ENCODE results near the gene VILL.

DNA sequence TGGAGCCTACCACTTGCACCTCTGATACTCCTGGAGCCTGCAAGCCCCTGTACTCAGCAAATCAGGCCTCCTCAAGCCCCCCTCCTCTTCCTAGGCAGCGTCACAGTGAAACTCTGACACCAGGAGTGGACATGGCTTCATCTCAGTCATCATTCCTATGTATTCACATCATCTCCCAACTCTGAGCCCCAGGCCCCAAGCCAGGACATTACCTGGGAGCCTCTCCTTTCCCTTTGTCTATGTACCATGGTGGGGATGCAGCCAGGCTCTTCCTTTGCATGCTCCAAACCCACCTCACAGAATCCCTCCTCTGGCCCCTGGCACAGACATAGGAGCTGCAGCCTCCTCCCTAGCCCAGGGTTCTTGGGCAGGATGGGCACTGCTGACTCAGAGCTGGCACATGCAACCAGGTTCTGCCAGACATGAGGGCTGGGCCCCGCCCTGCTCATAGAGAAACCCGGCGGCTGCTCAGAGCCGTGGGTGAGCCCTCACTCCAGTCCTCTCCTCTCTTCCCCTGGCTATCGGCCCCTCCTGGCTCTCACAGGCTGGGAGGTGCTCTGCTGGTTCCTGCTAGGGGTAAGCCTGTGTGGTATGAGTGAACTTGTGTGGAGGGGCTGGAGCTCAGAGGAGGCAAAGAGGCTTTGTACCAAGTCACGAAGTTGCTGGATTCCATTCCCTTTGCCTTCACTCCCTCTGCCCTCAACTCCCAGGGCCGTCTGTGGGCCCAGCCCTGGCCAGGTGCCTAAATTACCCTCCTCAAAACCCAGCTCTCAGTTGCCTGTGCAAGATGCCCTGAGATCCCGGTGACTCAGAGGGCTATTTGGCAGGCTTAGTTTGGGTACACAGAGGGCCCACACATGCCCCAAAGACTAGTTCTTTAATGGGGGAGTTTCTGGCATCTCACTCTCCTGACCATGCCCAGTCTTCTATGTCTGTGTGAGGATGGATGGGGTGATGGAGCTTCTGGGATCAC is 40.7 kb downstream of the VILL start:
- TF ChIP-seq, protein P1, sequence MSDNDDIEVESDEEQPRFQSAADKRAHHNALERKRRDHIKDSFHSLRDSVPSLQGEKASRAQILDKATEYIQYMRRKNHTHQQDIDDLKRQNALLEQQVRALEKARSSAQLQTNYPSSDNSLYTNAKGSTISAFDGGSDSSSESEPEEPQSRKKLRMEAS (IDR thresholded peaks at IDR 0.05): peak; percentile 44; the same call in 1 of the 2 replicates
- TF ChIP-seq FOXM1 (IDR thresholded peaks at IDR 0.05; ENCODE audit: borderline replicate concordance, low read depth) (no peak), TAF1 (IDR thresholded peaks at IDR 0.05; ENCODE audit: low read depth) (no peak), TCF12 (IDR thresholded peaks at IDR 0.05; ENCODE audit: low read depth) (no peak), RAD21 (IDR thresholded peaks at IDR 0.05; ENCODE audit: low read depth) (no peak), EP300 (IDR thresholded peaks at IDR 0.05; ENCODE audit: borderline replicate concordance) (no peak), CREB1 (IDR thresholded peaks at IDR 0.05; ENCODE audit: low read depth) (no peak), YY1 (IDR thresholded peaks at IDR 0.05; ENCODE audit: low read depth) (no peak)
- TF ChIP-seq, protein P2, sequence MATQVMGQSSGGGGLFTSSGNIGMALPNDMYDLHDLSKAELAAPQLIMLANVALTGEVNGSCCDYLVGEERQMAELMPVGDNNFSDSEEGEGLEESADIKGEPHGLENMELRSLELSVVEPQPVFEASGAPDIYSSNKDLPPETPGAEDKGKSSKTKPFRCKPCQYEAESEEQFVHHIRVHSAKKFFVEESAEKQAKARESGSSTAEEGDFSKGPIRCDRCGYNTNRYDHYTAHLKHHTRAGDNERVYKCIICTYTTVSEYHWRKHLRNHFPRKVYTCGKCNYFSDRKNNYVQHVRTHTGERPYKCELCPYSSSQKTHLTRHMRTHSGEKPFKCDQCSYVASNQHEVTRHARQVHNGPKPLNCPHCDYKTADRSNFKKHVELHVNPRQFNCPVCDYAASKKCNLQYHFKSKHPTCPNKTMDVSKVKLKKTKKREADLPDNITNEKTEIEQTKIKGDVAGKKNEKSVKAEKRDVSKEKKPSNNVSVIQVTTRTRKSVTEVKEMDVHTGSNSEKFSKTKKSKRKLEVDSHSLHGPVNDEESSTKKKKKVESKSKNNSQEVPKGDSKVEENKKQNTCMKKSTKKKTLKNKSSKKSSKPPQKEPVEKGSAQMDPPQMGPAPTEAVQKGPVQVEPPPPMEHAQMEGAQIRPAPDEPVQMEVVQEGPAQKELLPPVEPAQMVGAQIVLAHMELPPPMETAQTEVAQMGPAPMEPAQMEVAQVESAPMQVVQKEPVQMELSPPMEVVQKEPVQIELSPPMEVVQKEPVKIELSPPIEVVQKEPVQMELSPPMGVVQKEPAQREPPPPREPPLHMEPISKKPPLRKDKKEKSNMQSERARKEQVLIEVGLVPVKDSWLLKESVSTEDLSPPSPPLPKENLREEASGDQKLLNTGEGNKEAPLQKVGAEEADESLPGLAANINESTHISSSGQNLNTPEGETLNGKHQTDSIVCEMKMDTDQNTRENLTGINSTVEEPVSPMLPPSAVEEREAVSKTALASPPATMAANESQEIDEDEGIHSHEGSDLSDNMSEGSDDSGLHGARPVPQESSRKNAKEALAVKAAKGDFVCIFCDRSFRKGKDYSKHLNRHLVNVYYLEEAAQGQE (IDR thresholded peaks at IDR 0.05; ENCODE audit: low read depth): no peak
